ENCODE results near the gene LTO1. TPM values are rescaled to one million over a fixed set of nuclear protein-coding genes. Genes with fewer than 3 reads are reported as not detected.

LTO1 gene
- total RNA-seq, 1 experiment from 2014 or later: 25.3 TPM

- no peak overlapping the region for H3K27ac ChIP-seq (ENCODE audit: insufficient read length, low read depth, low read length)
- TF ChIP-seq, protein P1, sequence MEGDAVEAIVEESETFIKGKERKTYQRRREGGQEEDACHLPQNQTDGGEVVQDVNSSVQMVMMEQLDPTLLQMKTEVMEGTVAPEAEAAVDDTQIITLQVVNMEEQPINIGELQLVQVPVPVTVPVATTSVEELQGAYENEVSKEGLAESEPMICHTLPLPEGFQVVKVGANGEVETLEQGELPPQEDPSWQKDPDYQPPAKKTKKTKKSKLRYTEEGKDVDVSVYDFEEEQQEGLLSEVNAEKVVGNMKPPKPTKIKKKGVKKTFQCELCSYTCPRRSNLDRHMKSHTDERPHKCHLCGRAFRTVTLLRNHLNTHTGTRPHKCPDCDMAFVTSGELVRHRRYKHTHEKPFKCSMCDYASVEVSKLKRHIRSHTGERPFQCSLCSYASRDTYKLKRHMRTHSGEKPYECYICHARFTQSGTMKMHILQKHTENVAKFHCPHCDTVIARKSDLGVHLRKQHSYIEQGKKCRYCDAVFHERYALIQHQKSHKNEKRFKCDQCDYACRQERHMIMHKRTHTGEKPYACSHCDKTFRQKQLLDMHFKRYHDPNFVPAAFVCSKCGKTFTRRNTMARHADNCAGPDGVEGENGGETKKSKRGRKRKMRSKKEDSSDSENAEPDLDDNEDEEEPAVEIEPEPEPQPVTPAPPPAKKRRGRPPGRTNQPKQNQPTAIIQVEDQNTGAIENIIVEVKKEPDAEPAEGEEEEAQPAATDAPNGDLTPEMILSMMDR (conservative IDR thresholded peaks at IDR 0.05): no peak
- no peaks in the 10 kb centered on the region for H3K79me2 ChIP-seq (ENCODE audit: insufficient read depth, low read length)
- DNase-seq: no peak
- Mint-ChIP-seq H3K4me1 (peaks cover 10 to 17% of the 10 kb centered on the region in 2 experiments), H3K9me3 (peaks cover 5 to 11% of the 10 kb centered on the region in 2 experiments; a peak in 4 of 5 replicates), H3K4me3 (no peak overlapping the region), H3K27me3 (ENCODE audit: low read depth) (no peaks in the 10 kb centered on the region; the same call in 1 of the 2 replicates), H3K36me3 (ENCODE audit: insufficient read depth in 1 of 3, low read depth in 3 of 3) (peaks cover 7 to 9% (median 8%) of the 10 kb centered on the region in 3 experiments), H3K27ac (no peak overlapping the region)
- no peak overlapping the region for H3K23ac ChIP-seq (ENCODE audit: insufficient read length, low read depth, low read length)
- no peaks in the 10 kb centered on the region for H4K20me1 ChIP-seq (ENCODE audit: control insufficient read depth, insufficient read depth, insufficient read length)
- H4K5ac ChIP-seq (ENCODE audit: insufficient read length, low read depth, low read length): no peak overlapping the region
- H3K4me2 ChIP-seq (ENCODE audit: insufficient read depth, insufficient read length, low read length): no peak overlapping the region
- WGBS (ENCODE audit: extremely low coverage, insufficient read length, low lambda C conversion rate): no CpG with 5 or more reads among the region's 10 CpGs
- H3K9me3 ChIP-seq (ENCODE audit: control insufficient read depth, low read depth, low read length): no peaks in the 10 kb centered on the region
- no peak overlapping the region for H3T11ph ChIP-seq (ENCODE audit: low read length)
- H3K79me1 ChIP-seq (ENCODE audit: insufficient read depth, low read depth, low read length, poor library complexity, severe bottlenecking): no peaks in the 10 kb centered on the region
- no peak overlapping the region for H3K4ac ChIP-seq (ENCODE audit: low read depth, low read length)
- H3K23me2 ChIP-seq (ENCODE audit: insufficient read length, low read depth, low read length, poor library complexity, severe bottlenecking): no peaks in the 10 kb centered on the region
- H2BK15ac ChIP-seq (ENCODE audit: low read depth, low read length): no peak overlapping the region
- H4K8ac ChIP-seq (replicated peaks; ENCODE audit: insufficient read length, low read depth, low read length): no peak overlapping the region
- no peak overlapping the region for H3K56ac ChIP-seq (ENCODE audit: insufficient read length, low read depth, low read length)
- no peak overlapping the region for H2BK20ac ChIP-seq (ENCODE audit: low read depth, low read length, poor library complexity, severe bottlenecking)
- H2AFZ ChIP-seq (ENCODE audit: low read length): no peak overlapping the region
- no peaks in the 10 kb centered on the region for H3K4me1 ChIP-seq (ENCODE audit: insufficient read depth, low read length)
- no peak overlapping the region for H4K91ac ChIP-seq (ENCODE audit: insufficient read length, low read depth, low read length)
- no peaks in the 10 kb centered on the region for H3K27me3 ChIP-seq (ENCODE audit: insufficient read depth, low read length)
- H2BK120ac ChIP-seq (ENCODE audit: low read depth, low read length, poor library complexity, severe bottlenecking): no peak overlapping the region
- H2BK12ac ChIP-seq (ENCODE audit: insufficient read length, low read depth, low read length): no peak overlapping the region
- no peak overlapping the region for H3K9ac ChIP-seq (ENCODE audit: extremely low read depth, insufficient read length, low read length)
- no peak overlapping the region for H2BK5ac ChIP-seq (ENCODE audit: insufficient read length, low read length)
- H3K18ac ChIP-seq (ENCODE audit: insufficient read length, low read depth, low read length): no peak overlapping the region
- no peak overlapping the region for H3K14ac ChIP-seq (ENCODE audit: insufficient read depth, low read length)
- no peak overlapping the region for H2AK5ac ChIP-seq (ENCODE audit: insufficient read length, low read length)
Measured at GRCh38 chr11:69694781-69695180, 19.6 kb upstream of the LTO1 start.
